Thyroid gland (tissue), 4 donors: ENCODE results near the gene S1PR5. TPM values are rescaled to one million over a fixed set of nuclear protein-coding genes. Genes with fewer than 3 reads are reported as not detected.
A peak's percentile ranks its signal among the peaks of the same experiment; 100 is the strongest.

ENCODE experiments used
- DNase-seq, 2 donors: peaks; one replicate each; pipeline ENCODE4 v3.0.0-alpha.2; 2019
- H3K27ac ChIP-seq, 3 donors: fragments of 200-600 bp; sonication (generic); 1 replicate in 2 of 3; 2 replicates in 1 of 3; pipeline ENCODE4 v1.5.1; 2016 to 2019; ENCODE audit warnings: mild to moderate bottlenecking in 1 of 3, moderate library complexity in 1 of 3
- H3K27me3 ChIP-seq: fragments of 200-600 bp; sonication (generic); one replicate; pipeline ENCODE4 v1.5.1; 2019
- H3K36me3 ChIP-seq, 2 donors: fragments of 200-600 bp; sonication (generic); one replicate each; pipeline ENCODE4 v1.5.1; 2016 to 2019
- H3K4me1 ChIP-seq, 2 donors: fragments of 200-600 bp; sonication (generic); one replicate each; pipeline ENCODE4 v1.5.1; 2017 to 2019
- H3K4me3 ChIP-seq, 3 donors: fragments of 200-600 bp; sonication (generic); replicated peaks in 1 of 3; 1 replicate in 2 of 3; 2 replicates in 1 of 3; pipeline ENCODE4 v1.5.1; 2016; ENCODE audit warnings: mild to moderate bottlenecking in 1 of 3
- H3K9me3 ChIP-seq: fragments of 200-600 bp; sonication (generic); one replicate; pipeline ENCODE4 v1.5.1; 2017
- CTCF ChIP-seq, 6 experiments: fragments of 200-600 bp in 3 of 6; fragments of 450-650 bp in 3 of 6; sonication (generic) in 3 of 6; IDR thresholded peaks; one replicate each; pipeline ENCODE4 v1.5.1; 2016 to 2019; ENCODE audit warnings: antibody characterized with exemption in 6 of 6, mild to moderate bottlenecking in 2 of 6, inconsistent platforms in 1 of 6, moderate library complexity in 1 of 6
- POLR2A ChIP-seq, 2 donors: fragments of 450-650 bp; IDR thresholded peaks; one replicate each; pipeline ENCODE4 v1.6.1; 2017; ENCODE audit warnings: antibody characterized with exemption in 2 of 2, mild to moderate bottlenecking in 2 of 2, moderate library complexity in 1 of 2
- WGBS, 2 donors: methylation state at CpG; one replicate each; pipeline ENCODE4 v1.1.5; 2017; 5-methylcytosine and 5-hydroxymethylcytosine counted together
- intact Hi-C: fragments of 100-400 bp; cut with DNase I; formaldehyde crosslinking; loops from one replicate; pipeline ENCODE4 v1.15.1; 2023
- total RNA-seq, 4 donors: library from RNA; depleted of rRNA; stranded (reverse); fragments of >200 nt; gene quantifications; one replicate each; pipeline ENCODE4 v1.2.3, GENCODE V29; 2016

Gene S1PR5
- total RNA-seq, 4 donors from 2014 or later = 0.22 to 0.59 (median 0.27) TPM; not detected in 1

DNA sequence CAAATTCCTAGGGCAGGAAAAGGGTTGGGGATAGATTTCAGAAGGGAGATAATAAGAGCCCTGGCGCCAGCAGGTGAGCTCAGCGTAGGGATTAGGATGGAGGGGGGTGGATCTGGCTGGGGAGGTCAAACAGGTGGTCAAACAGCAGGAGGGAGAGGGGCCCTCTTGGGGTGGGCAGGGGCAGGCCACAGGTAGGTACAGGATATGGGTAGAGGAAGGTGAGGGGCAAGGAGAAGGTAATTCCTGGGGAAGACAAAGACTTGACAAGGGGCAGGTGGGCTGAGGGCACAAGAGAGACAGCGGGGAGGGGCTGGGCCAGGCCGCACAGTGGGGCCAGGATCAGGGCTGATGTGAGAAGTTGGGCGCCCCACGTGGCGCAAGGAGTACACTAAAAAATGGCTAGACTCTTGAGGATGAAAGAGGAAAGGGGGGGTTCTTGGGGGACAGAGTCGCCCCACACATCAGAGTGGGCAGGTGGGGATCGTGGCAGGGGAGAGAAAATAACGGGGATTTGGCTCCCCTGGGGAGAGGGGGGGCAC, 47.9 kb upstream of the S1PR5 start:
- H3K27ac ChIP-seq = peak overlapping the region; percentile 72 to 89 (median 76)
- no peaks in the 10 kb centered on the region for H3K9me3 ChIP-seq
- WGBS, 2 donors = 19 to 20% methylated on average over 10 of the region's 10 CpGs
- H3K36me3 ChIP-seq = peaks cover 3 to 9% of the 10 kb centered on the region in 2 donors
- peak overlapping the region; percentile 45 to 81 (median 78) for H3K4me3 ChIP-seq
- no peaks in the 10 kb centered on the region for H3K27me3 ChIP-seq
- TF ChIP-seq POLR2A (IDR thresholded peaks at IDR 0.05) (no peak), CTCF (IDR thresholded peaks at IDR 0.05) (no peak)
- H3K4me1 ChIP-seq = peaks cover 23 to 35% of the 10 kb centered on the region in 2 donors
- intact Hi-C loops = loop anchor here (10.0 kb wide), 1 partner anchor 60 kb away; the partner anchor contains the start of gene KEAP1
- peak; percentile 32 to 47 for DNase-seq

DNA sequence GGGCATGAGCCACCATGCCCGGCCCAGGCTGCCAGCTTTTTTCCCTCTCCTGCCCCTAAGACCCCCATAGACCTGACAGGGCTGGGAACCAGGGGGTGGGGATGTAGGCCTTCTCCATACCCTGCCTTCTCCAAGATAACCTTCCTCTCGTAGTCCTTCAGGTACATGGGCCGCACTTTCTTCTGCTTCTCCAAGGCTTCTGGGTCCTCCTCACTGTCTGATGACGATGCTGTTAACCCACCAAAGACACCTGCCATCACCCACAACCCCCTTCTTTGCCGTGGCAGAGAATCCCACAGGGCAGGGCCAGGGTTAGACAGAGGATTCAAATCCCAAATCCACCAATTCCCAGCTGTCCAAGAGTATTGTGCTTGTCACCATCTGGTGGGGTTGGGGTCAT, 45.4 kb upstream of the S1PR5 start:
- Histone ChIP-seq H3K4me3 (no peak overlapping the region), H3K4me1 (peaks cover 17 to 23% of the 10 kb centered on the region in 2 donors), H3K27ac (no peak overlapping the region), H3K9me3 (no peaks in the 10 kb centered on the region), H3K36me3 (peaks cover 20 to 22% of the 10 kb centered on the region in 2 donors), H3K27me3 (no peaks in the 10 kb centered on the region)
- intact Hi-C loops = loop anchor here (10.0 kb wide), 1 partner anchor 58 kb away; the partner anchor contains the start of gene KEAP1
- TF ChIP-seq POLR2A (IDR thresholded peaks at IDR 0.05) = no peak
- TF ChIP-seq CTCF (IDR thresholded peaks at IDR 0.05) = no peak
- 89 to 93% methylated on average over 5 of the region's 5 CpGs for WGBS, 2 donors
- no peak for DNase-seq

GRCh38 chr19:10560154-10560553, 42.9 kb upstream of the S1PR5 start:
- 92 to 93% methylated on average over 7 of the region's 7 CpGs for WGBS, 2 donors
- no peak overlapping the region for H3K27ac ChIP-seq
- H3K27me3 ChIP-seq = no peaks in the 10 kb centered on the region
- TF ChIP-seq POLR2A (IDR thresholded peaks at IDR 0.05) = no peak
- TF ChIP-seq CTCF (IDR thresholded peaks at IDR 0.05) = no peak
- intact Hi-C loops = loop anchor here (10.0 kb wide), 1 partner anchor 55 kb away; the partner anchor contains the start of gene KEAP1
- H3K4me3 ChIP-seq = no peak overlapping the region
- no peaks in the 10 kb centered on the region for H3K9me3 ChIP-seq
- peaks cover 4 to 8% of the 10 kb centered on the region in 2 donors for H3K4me1 ChIP-seq
- peaks cover 27 to 28% of the 10 kb centered on the region in 2 donors for H3K36me3 ChIP-seq
- DNase-seq = no peak

DNA sequence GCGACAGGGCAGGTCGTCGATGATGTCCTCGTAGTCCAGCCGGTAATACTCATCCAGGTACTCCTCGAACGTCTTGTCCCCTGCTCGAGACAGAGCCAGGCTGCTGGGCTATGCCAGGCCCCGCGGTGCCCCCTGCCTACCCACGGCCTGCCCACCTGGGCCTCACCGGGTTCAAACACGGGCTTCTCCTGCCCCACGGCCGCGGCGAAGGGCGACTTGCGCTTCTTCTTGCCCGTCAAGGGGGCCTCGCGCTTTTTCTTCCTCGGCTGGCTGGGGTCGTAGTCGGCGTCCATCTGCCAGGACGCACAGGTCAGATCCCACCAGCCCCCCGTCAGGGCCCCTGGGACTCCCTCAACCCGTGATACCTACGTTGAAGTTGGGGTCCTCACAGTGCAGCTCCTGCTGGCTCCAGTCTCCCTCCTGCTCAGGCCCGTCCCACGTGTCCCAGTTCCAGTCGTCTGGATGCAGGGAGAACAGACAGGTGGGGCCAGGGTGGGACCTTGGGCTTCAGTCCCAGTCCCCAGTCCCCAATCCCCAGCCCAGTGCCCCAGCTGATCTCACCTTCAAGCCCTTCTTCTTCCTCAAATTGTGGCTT, 40.5 kb upstream of the S1PR5 start:
- no peak for TF ChIP-seq CTCF (IDR thresholded peaks at IDR 0.05)
- no peak for TF ChIP-seq POLR2A (IDR thresholded peaks at IDR 0.05)
- Histone ChIP-seq H3K36me3 (peaks cover 48 to 51% of the 10 kb centered on the region in 2 donors), H3K27ac (no peak overlapping the region), H3K9me3 (no peaks in the 10 kb centered on the region), H3K27me3 (no peaks in the 10 kb centered on the region), H3K4me3 (no peak overlapping the region), H3K4me1 (no peaks in the 10 kb centered on the region)
- DNase-seq = no peak
- intact Hi-C loops = no loop called here
- 95% methylated on average over 25 to 33 of the region's 33 CpGs for WGBS, 2 donors

GRCh38 chr19:10555610-10555973, 38.3 kb upstream of the S1PR5 start:
- Histone ChIP-seq H3K4me1 (no peaks in the 10 kb centered on the region), H3K4me3 (no peak overlapping the region), H3K36me3 (peaks cover 59 to 61% of the 10 kb centered on the region in 2 donors), H3K9me3 (no peaks in the 10 kb centered on the region), H3K27me3 (no peaks in the 10 kb centered on the region), H3K27ac (no peak overlapping the region)
- TF ChIP-seq CTCF (IDR thresholded peaks at IDR 0.05) = no peak
- TF ChIP-seq POLR2A (IDR thresholded peaks at IDR 0.05) = no peak
- DNase-seq = no peak
- intact Hi-C loops = no loop called here
- WGBS, 2 donors = 89 to 90% methylated on average over 5 to 7 of the region's 7 CpGs
